Activated CD8-positive, alpha-beta T cell treated with anti-CD3 and anti-CD28 coated beads for 36 hours (primary cell): ENCODE results near the gene C19orf73. TPM values are rescaled to one million over a fixed set of nuclear protein-coding genes. Genes with fewer than 3 reads are reported as not detected.
"Not testable (repeated sequence)": the region's sequence is repeated elsewhere in the genome, so short reads cannot be mapped to it uniquely, and the experiment has no call there.

Source experiments
- ATAC-seq: fragments of 200-7000 bp; cut with Tn5 transposase; one replicate; pipeline ENCODE4 v1.10.0; 2021; ENCODE audit warnings: mild to moderate bottlenecking, moderate library complexity
- CTCF ChIA-PET: fragments of 350-600 bp; sonication (Branson Sonifier 250); formaldehyde crosslinking; loops from one replicate; lab custom pipeline; 2021; ENCODE audit warnings: antibody characterized with exemption; lab: Charles Lee
- POLR2A ChIA-PET: fragments of 350-600 bp; sonication (Branson Sonifier 250); formaldehyde crosslinking; loops from one replicate; lab custom pipeline; 2021; ENCODE audit warnings: antibody characterized with exemption; lab: Charles Lee
- DNase-seq: peaks from one replicate; pipeline ENCODE4 v3.0.0-alpha.2; 2020
- H3K27ac Mint-ChIP-seq: one replicate; pipeline ENCODE4 v1.8.0; 2021; ENCODE audit warnings: mild to moderate bottlenecking, mixed read lengths
- H3K27me3 Mint-ChIP-seq: one replicate; pipeline ENCODE4 v1.8.0; 2021; ENCODE audit warnings: mixed read lengths
- H3K36me3 Mint-ChIP-seq: one replicate; pipeline ENCODE4 v1.8.0; 2021; ENCODE audit warnings: low read depth, mixed read lengths
- H3K4me1 Mint-ChIP-seq: one replicate; pipeline ENCODE4 v1.8.0; 2021; ENCODE audit warnings: low read depth, mixed read lengths
- H3K4me3 Mint-ChIP-seq: one replicate; pipeline ENCODE4 v1.8.0; 2021; ENCODE audit warnings: mild to moderate bottlenecking, moderate library complexity, mixed read lengths
- H3K9me3 Mint-ChIP-seq: one replicate; pipeline ENCODE4 v1.8.0; 2021; ENCODE audit warnings: mixed read lengths
- intact Hi-C: fragments of 100-400 bp; cut with micrococcal nuclease; formaldehyde crosslinking; loops from one replicate; pipeline ENCODE4 v1.10.0; 2022
- total RNA-seq, 2 experiments: library from RNA; stranded (reverse); gene quantifications; one replicate each; pipeline ENCODE4 v1.2.3, GENCODE V29; 2021
- TF ChIP-seq, protein P1 (sequence below): fragments of 200-600 bp; IDR thresholded peaks from one replicate; pipeline ENCODE4 v1.8.0; 2022; ENCODE audit warnings: antibody characterized with exemption, mild to moderate bottlenecking

The C19orf73 gene
- total RNA-seq, 2 experiments from 2014 or later: 1.5 to 2.0 TPM

DNA sequence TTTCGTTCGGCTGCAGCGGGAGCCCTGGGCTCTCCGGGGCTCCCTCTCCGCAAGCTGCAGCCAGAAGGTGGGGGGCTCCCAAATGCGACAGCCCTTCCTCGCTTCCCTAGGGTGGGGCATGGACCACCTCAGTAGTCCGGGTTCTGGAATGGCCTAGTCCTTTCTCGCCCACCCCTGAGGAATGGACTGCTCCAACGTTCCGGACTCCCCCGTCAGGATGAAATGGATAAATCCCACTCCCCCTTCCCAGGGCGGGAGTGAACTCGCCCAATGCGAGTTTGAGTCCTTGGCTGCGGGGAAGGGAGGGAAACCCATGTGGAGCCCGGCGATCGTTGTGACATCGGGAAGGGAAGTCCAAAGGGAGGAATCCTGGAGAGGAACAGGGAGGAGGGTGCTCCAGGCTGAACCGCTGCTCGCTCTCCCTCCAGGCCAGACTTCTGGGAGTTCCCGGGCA, 30.7 kb upstream of the C19orf73 start:
- Mint-ChIP-seq H3K4me3 (peak overlapping the region; percentile 69), H3K27me3 (peaks cover 68% of the 10 kb centered on the region), H3K27ac (no peak overlapping the region), H3K36me3 (no peaks in the 10 kb centered on the region), H3K4me1 (peaks cover 27% of the 10 kb centered on the region), H3K9me3 (peaks cover 2% of the 10 kb centered on the region)
- intact Hi-C loops: loop anchor here (5.0 kb wide), 1 partner anchor 52 kb away; no protein-coding TSS in a partner anchor
- ATAC-seq (no peak), DNase-seq (no peak)
- TF ChIP-seq, protein P1, sequence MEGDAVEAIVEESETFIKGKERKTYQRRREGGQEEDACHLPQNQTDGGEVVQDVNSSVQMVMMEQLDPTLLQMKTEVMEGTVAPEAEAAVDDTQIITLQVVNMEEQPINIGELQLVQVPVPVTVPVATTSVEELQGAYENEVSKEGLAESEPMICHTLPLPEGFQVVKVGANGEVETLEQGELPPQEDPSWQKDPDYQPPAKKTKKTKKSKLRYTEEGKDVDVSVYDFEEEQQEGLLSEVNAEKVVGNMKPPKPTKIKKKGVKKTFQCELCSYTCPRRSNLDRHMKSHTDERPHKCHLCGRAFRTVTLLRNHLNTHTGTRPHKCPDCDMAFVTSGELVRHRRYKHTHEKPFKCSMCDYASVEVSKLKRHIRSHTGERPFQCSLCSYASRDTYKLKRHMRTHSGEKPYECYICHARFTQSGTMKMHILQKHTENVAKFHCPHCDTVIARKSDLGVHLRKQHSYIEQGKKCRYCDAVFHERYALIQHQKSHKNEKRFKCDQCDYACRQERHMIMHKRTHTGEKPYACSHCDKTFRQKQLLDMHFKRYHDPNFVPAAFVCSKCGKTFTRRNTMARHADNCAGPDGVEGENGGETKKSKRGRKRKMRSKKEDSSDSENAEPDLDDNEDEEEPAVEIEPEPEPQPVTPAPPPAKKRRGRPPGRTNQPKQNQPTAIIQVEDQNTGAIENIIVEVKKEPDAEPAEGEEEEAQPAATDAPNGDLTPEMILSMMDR: no peak
- CTCF ChIA-PET: interaction anchor here (0.9 to 6.2 kb wide), 5 partner anchors 29 to 59 kb away, joined by 3 to 36 read pairs (median 5); partner anchors contain the start of gene LIN7B
- POLR2A ChIA-PET: interaction anchor here (0.6 to 1.7 kb wide), 2 partner anchors 15 to 75 kb away, joined by 3 to 7 read pairs; no protein-coding TSS in a partner anchor

DNA sequence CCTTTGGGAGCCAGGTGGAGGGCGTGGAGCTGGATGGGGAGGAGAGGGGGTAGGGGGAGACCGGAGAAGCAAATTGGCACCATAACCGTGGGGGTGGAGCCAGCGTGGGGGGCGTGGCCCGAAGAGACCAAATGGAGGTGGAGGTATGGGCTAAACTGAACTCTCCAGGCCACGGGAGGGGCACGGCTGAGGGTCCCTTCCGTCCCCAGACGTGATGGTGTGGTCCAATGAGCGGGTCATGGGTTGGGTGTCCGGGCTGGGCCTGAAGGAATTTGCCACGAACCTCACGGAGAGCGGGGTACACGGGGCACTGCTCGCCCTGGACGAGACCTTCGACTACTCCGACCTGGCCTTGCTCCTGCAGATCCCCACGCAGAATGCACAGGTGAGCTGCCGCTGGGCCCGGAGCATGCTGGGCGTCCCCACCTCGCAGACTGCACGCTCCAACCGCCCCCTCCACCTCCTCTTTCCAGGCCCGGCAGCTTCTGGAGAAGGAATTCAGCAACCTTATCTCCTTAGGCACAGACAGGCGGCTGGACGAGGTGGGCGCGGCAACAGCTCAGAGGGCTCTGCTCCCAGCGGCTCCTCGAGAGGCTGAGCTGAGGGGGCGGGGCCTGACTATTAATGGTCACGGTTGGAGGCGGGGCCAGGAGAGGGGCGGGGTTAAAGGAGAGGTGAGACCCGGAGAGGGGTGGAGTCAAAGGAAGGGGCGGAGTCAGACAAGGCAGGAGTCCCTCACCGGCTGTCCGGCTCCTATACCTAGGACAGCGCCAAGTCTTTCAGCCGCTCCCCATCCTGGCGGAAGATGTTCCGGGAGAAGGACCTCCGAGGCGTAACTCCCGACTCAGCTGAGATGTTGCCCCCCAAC, 30.1 kb upstream of the C19orf73 start:
- ChIA-PET POLR2A (interaction anchor here (0.6 to 1.7 kb wide), 3 partner anchors 15 to 354 kb away, joined by 3 to 7 read pairs (median 3); no protein-coding TSS in a partner anchor), CTCF (interaction anchor here (0.9 to 6.2 kb wide), 8 partner anchors 10 to 60 kb away, joined by 3 to 36 read pairs (median 4); partner anchors contain the start of gene LIN7B)
- H3K36me3 Mint-ChIP-seq: no peaks in the 10 kb centered on the region
- peaks cover 27% of the 10 kb centered on the region for H3K4me1 Mint-ChIP-seq
- H3K4me3 Mint-ChIP-seq: peak overlapping the region; percentile 62
- intact Hi-C loops: loop anchor here (5.0 kb wide), 1 partner anchor 52 kb away; no protein-coding TSS in a partner anchor
- no peak overlapping the region for H3K27ac Mint-ChIP-seq
- DNase-seq (peak; percentile 95), ATAC-seq (peak; percentile 68)
- H3K9me3 Mint-ChIP-seq: peaks cover 1% of the 10 kb centered on the region
- H3K27me3 Mint-ChIP-seq: peaks cover 63% of the 10 kb centered on the region
- TF ChIP-seq, protein P1: no peak

DNA sequence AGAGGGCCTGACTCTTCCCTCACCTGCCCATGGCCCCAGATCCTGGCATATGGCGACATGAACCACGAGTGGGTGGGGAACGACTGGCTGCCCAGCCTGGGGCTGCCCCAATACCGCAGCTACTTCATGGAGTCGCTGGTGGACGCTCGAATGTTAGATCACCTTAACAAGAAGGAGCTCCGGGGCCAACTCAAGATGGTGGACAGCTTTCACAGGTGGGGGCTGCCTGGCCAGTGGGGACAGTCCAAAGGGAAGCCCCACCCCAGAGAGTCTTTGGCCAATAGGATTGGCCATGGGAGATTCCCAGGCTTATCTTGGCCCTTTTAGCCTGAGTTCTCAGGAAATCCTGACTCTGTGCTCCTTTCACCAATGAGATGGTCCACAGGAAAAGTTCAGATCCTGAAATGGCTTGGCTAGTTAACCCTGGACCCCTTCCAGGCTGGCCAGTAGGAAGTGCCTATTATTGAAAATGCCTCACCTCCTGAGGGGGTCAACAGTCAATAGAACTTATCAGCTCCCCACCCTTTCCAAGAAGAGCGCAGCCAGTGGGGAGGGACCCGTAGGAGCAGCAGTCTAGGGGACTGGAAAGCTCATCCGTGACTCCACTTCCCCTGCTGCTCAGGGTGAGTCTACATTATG, 29.2 kb upstream of the C19orf73 start:
- ATAC-seq (no peak), DNase-seq (no peak)
- H3K27me3 Mint-ChIP-seq: peaks cover 57% of the 10 kb centered on the region
- H3K4me3 Mint-ChIP-seq: no peak overlapping the region
- TF ChIP-seq, protein P1: no peak
- intact Hi-C loops: loop anchor here (5.0 kb wide), 1 partner anchor 51 kb away; no protein-coding TSS in a partner anchor
- H3K27ac Mint-ChIP-seq: no peak overlapping the region
- POLR2A ChIA-PET: interaction anchor here (0.6 to 1.7 kb wide), 2 partner anchors 14 to 353 kb away, joined by 3 to 7 read pairs; no protein-coding TSS in a partner anchor
- H3K4me1 Mint-ChIP-seq: peaks cover 28% of the 10 kb centered on the region
- H3K36me3 Mint-ChIP-seq: no peaks in the 10 kb centered on the region
- CTCF ChIA-PET: interaction anchor here (1.1 to 6.2 kb wide), 6 partner anchors 9 to 51 kb away, joined by 3 to 36 read pairs (median 4); partner anchors contain the start of gene LIN7B
- H3K9me3 Mint-ChIP-seq: no peaks in the 10 kb centered on the region

DNA sequence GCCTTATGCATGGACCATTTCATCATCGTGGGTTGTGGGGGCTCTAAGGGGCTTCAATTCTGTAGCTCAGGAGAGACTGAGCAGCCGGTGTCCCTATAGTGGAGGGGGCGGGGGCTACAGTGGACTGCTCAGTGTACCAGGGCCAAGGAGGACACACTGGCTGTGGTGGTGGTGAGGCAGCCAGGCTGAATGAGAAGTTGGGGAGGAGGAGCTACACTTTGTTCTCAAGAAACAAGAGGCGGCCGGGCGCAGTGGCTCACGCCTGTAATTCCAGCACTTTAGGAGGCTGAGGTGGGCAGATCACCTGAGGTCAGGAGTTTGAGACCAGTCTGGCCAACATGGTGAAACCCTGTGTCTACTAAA, 27.4 kb upstream of the C19orf73 start:
- not testable (repeated sequence) for ATAC-seq, H3K27ac Mint-ChIP-seq, DNase-seq, H3K9me3 Mint-ChIP-seq, H3K36me3 Mint-ChIP-seq, H3K4me3 Mint-ChIP-seq
- peaks cover 53% of the 10 kb centered on the region for H3K27me3 Mint-ChIP-seq
- POLR2A ChIA-PET: interaction anchor here (0.8 to 1.0 kb wide), 3 partner anchors 14 to 147 kb away, joined by 3 to 4 read pairs (median 4); no protein-coding TSS in a partner anchor
- H3K4me1 Mint-ChIP-seq: peaks cover 28% of the 10 kb centered on the region
- CTCF ChIA-PET: interaction anchor here (0.6 to 6.2 kb wide), 21 partner anchors 13 to 1429 kb away, joined by 3 to 36 read pairs (median 4); partner anchors contain the start of genes GYS1, LIN7B and RUVBL2
- intact Hi-C loops: loop anchor here (5.0 kb wide), 1 partner anchor 49 kb away; no protein-coding TSS in a partner anchor
